Ectodermal cell (in vitro differentiated cells): ENCODE data around the gene PLEKHD1.

Experiments
- H3K27ac ChIP-seq: 2 replicates; pipeline ENCODE4 v1.7.0; 2013; ENCODE audit warnings: mild to moderate bottlenecking, low read depth, low read length; ENCODE audit not compliant: insufficient read depth, poor library complexity, severe bottlenecking
- H3K27me3 ChIP-seq: 2 replicates; pipeline ENCODE4 v1.7.0; 2013; ENCODE audit warnings: mild to moderate bottlenecking, low read length; ENCODE audit not compliant: insufficient read depth, control insufficient read depth, poor library complexity, severe bottlenecking
- H3K36me3 ChIP-seq: one replicate; pipeline ENCODE4 v1.7.0; 2013; ENCODE audit warnings: low read length; ENCODE audit not compliant: control insufficient read depth, insufficient read depth
- H3K4me1 ChIP-seq: one replicate; pipeline ENCODE4 v1.7.0; 2013; ENCODE audit warnings: low read length; ENCODE audit not compliant: control insufficient read depth, insufficient read depth
- H3K4me3 ChIP-seq: 2 replicates; pipeline ENCODE4 v1.7.0; 2013; ENCODE audit warnings: low read depth, low read length, control low read depth; ENCODE audit not compliant: insufficient read depth
- H3K9me3 ChIP-seq: 2 replicates; pipeline ENCODE4 v1.7.0; 2013; ENCODE audit warnings: mild to moderate bottlenecking, low read length, moderate library complexity; ENCODE audit not compliant: control insufficient read depth
- WGBS, 2 experiments: methylation state at CpG; one replicate each; pipeline ENCODE4 v1.1.7; 2013; ENCODE audit warnings: missing lambda C conversion rate in 2 of 2; 5-methylcytosine and 5-hydroxymethylcytosine counted together

Gene PLEKHD1

DNA sequence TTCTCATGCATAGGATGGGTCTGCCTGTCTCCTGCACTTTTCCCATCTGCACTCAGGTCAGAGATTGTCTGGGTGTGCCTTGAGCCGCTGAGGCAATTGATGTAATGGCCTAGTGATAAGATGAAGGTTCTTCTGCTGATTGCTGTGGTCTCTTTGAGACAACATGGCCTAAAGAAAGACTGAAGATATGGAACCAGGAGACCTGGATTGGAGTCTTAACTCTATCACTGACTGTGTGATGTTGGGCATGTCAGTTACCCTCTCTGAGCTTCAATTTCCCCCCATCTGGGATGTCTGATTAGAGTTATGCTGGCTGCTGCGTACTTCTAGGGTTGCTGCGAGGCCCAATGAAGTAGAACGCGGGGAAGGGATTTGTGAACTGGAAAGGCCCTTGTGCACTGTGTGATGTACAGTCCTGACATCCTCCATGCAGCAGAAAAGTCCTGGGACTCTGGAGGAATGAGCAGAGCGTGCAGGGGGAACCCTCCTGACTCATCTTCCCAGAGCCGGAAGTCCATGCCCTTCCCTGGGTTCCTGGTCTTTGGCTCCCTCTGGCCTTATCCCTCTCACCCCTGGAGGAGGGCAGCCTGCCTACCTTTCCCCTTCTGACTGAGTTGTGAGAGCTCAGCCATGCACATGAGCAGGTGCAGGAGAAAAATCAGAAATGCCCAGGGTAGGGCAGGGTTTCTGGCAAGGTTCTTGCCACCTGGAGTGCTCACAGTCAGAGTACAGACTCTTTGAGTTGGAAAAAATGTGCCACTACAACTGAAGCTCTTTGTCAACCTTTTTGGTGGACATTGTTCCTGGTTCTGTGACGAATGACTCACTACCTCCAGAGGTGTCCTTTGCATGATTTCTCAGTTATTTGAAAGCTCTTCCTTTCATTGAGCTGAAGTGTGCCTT lies 21.1 kb downstream of the PLEKHD1 start:
- Histone ChIP-seq H3K27ac (no peak overlapping the region), H3K36me3 (no peaks in the 10 kb centered on the region), H3K9me3 (no peaks in the 10 kb centered on the region), H3K4me1 (no peaks in the 10 kb centered on the region), H3K4me3 (no peak overlapping the region), H3K27me3 (peaks cover 10% of the 10 kb centered on the region)
- 91 to 93% methylated on average over 8 of the region's 8 CpGs for WGBS, 2 experiments

DNA sequence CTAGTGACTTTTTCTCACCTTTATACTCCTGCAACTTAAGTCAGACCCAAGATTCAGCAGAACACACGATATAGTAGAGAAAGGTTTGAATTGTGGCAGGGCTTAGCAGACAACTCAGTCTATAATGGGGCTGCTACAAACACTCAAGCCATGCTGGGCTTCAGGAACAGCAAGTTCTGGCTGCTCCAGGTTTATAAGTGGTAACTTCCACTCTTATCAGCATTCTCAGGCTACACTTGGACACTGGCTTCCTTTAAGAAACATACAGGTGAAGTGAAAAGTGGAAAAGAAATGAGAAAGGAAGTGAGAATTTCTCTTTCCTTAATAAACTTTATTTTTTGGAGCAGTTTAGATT lies 21.7 kb downstream of the PLEKHD1 start:
- no peaks in the 10 kb centered on the region for H3K4me1 ChIP-seq
- 78 to 92% methylated on average over 1 of the region's 1 CpG for WGBS, 2 experiments
- peaks cover 10% of the 10 kb centered on the region for H3K27me3 ChIP-seq
- no peak overlapping the region for H3K4me3 ChIP-seq
- H3K9me3 ChIP-seq, result no peaks in the 10 kb centered on the region
- H3K27ac ChIP-seq, result no peak overlapping the region
- H3K36me3 ChIP-seq, result no peaks in the 10 kb centered on the region

DNA sequence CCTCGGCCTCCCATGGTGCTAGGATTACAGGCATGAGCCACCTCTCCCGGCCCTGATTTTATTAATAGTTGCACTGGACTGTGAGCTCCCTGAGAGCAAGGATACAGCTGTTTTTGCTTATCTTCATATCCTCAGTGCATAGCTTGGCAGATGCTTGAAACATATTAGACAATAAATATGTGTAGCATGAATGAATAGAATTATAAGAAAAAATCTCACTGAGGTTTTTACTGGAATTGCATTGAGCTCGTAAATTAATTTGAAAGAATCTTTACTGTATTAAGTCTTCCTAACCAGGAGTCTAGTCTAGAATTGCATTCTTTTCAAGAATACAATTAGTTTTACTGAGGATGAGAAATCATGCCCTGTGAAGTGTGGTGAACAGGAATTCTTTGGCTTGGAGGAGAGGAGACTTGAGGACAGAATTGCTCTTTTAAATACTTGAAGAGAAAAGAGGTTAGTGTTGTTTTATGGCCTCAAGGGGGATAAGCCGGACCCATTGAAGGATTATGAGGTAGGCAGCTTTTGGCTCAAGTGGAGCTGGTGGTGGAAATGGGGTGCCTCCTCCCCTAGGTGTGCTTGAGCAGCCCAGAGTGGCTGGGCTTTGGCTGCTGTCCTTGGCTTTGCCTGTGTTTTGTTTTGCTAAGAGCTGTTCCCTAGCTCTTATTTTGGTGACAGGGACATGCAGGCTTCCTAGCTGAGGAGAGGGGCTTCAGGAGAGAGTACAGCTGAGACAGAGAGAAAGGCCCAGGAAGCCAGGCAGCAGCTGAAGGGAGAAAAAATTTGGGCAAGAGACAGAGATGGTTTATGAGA lies 34.0 kb downstream of the PLEKHD1 start:
- no peak overlapping the region for H3K4me3 ChIP-seq
- no peak overlapping the region for H3K27ac ChIP-seq
- H3K36me3 ChIP-seq, result no peaks in the 10 kb centered on the region
- H3K4me1 ChIP-seq, result no peaks in the 10 kb centered on the region
- H3K27me3 ChIP-seq, result no peaks in the 10 kb centered on the region
- H3K9me3 ChIP-seq, result no peaks in the 10 kb centered on the region
- WGBS, 2 experiments, result 83% methylated on average over 4 of the region's 4 CpGs

DNA sequence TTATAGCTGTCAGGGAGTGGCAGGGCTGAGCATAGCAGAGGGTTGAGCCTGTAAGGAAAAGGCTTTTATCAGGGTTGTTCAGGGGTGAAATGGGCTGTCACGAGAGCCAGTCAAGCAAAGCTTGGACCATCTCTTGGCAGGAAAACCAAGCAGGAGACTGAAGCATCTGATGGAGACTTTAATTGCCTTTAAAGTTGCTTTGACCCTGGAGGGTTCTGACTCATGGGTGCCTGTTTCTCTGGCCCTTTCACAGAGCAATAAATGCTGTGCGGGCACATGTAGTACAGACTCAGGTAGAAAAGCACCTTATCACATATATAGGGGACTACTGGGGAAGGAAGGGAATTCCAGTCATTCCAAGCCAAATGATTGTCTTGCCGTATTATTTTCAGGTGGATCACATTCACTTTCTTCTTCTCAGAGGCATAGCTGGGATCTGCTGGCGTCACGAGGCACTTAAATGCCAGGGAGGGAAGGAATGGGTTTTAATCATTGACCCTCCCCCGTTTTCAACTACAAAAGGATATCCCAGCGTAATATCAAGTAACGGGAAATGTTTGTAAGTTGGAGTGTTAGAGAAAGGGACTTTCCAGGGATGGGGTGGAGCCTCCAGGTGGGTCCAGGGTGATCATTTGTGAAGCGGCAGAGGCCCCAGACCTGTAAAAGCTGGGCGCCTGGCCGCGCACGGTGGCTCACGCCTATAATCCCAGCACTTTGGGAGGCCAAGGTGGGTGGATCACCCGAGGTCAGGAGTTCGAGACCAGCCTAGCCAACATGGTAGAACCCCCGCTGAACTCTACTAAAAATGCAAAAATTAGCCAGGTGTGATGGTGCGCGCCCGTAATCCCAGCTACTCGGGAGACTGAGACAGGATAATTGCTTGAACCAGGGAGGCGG lies 34.9 kb downstream of the PLEKHD1 start:
- H3K4me3 ChIP-seq, result no peak overlapping the region
- no peaks in the 10 kb centered on the region for H3K4me1 ChIP-seq
- no peaks in the 10 kb centered on the region for H3K27me3 ChIP-seq
- WGBS, 2 experiments, result 92 to 94% methylated on average over 22 of the region's 22 CpGs
- no peak overlapping the region for H3K27ac ChIP-seq
- no peaks in the 10 kb centered on the region for H3K36me3 ChIP-seq
- no peaks in the 10 kb centered on the region for H3K9me3 ChIP-seq

GRCh38 chr14:69522026-69522425 lies 37.5 kb downstream of the PLEKHD1 start:
- Histone ChIP-seq H3K4me1 (no peaks in the 10 kb centered on the region), H3K4me3 (no peak overlapping the region), H3K27me3 (no peaks in the 10 kb centered on the region), H3K27ac (no peak overlapping the region), H3K36me3 (no peaks in the 10 kb centered on the region), H3K9me3 (no peaks in the 10 kb centered on the region)
- WGBS, 2 experiments, result 95 to 98% methylated on average over 6 of the region's 6 CpGs

DNA sequence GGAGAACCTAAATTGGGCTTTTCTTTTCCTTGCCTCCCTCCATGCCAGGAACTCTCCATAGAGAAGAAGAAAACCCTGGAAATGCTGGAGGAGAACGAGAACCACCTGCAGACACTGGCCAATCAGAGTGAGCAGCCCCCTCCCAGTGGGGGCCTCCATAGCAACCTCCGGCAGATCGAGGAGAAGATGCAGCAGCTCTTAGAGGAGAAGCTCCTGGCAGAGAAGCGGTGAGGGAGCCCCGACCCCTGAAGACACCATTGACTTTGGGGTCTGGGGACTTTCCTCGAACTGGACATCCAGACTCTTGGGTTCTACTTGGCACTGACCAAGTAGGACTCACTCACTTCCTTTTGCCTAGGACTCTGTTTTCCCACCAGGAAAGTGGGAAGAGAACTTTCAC lies 41.4 kb downstream of the PLEKHD1 start:
- 84 to 90% methylated on average over 6 of the region's 6 CpGs for WGBS, 2 experiments
- Histone ChIP-seq H3K27ac (no peak overlapping the region), H3K4me3 (no peak overlapping the region), H3K4me1 (no peaks in the 10 kb centered on the region), H3K36me3 (no peaks in the 10 kb centered on the region), H3K9me3 (no peaks in the 10 kb centered on the region), H3K27me3 (no peaks in the 10 kb centered on the region)

GRCh38 chr14:69527635-69528034 lies 43.1 kb downstream of the PLEKHD1 start:
- WGBS, 2 experiments, result 94 to 95% methylated on average over 14 of the region's 14 CpGs
- Histone ChIP-seq H3K27ac (no peak overlapping the region), H3K36me3 (no peaks in the 10 kb centered on the region), H3K27me3 (no peaks in the 10 kb centered on the region), H3K4me1 (no peaks in the 10 kb centered on the region), H3K9me3 (no peaks in the 10 kb centered on the region), H3K4me3 (no peak overlapping the region)

DNA sequence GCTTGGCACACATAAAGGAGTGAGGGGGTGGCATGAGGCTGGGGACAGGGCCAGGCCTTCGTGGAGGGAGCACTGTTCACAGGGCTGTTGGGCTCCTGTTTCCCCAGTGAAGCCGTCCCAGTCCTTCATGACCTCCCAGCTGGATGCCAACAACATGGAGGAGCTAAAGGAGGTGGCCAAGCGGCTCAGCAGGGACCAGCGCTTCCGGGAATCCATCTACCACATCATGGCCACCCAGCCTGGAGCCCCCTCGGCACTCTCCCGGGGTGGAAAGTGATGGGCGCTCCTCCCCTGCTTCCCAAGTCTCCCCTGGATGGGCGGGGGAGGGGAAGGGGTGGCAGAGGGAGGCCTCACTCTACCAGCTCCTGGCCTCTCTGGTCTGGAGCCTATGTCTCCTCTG lies 43.6 kb downstream of the PLEKHD1 start:
- Histone ChIP-seq H3K4me3 (no peak overlapping the region), H3K36me3 (no peaks in the 10 kb centered on the region), H3K27ac (no peak overlapping the region), H3K27me3 (no peaks in the 10 kb centered on the region), H3K9me3 (no peaks in the 10 kb centered on the region), H3K4me1 (no peaks in the 10 kb centered on the region)
- 87 to 91% methylated on average over 9 of the region's 9 CpGs for WGBS, 2 experiments

DNA sequence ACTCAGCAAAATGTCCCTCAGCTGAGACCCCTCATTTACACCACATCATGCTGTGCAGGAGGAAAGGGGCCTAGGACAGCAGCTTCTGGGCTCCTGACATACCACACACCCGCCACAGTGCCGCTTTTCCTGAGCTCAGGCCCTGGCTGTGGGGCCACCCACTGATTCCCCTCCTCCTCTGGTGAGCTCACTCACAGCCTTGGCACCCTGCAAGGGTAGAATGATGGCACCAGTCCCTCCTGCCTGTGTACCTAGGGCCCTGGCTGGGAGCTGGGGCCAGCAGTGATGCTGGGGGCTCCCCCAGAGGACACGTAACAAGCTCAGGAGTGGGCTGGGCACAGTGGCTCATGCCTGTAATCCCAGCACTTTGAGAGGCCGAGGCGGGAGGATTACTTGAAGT lies 44.4 kb downstream of the PLEKHD1 start:
- Histone ChIP-seq H3K27ac (no peak overlapping the region), H3K4me1 (no peaks in the 10 kb centered on the region), H3K9me3 (no peaks in the 10 kb centered on the region), H3K27me3 (no peaks in the 10 kb centered on the region), H3K4me3 (no peak overlapping the region), H3K36me3 (no peaks in the 10 kb centered on the region)
- 89 to 91% methylated on average over 5 of the region's 5 CpGs for WGBS, 2 experiments
